Adrenal gland (tissue), 19 donors: ENCODE data around the gene L2HGDH. TPM values are rescaled to one million over a fixed set of nuclear protein-coding genes. Genes with fewer than 3 reads are reported as not detected.

Experiments
- DNase-seq, 7 donors: peaks; one replicate each; pipeline ENCODE4 v3.0.0-alpha.2; 2019 to 2020
- H3K27ac ChIP-seq, 5 donors: fragments of 200-600 bp; sonication (generic) in 4 of 5; 1 replicate in 3 of 5; 2 replicates in 2 of 5; pipeline versions ENCODE4 v1.5.1 to v1.8.0; 2016 to 2020; ENCODE audit warnings: mild to moderate bottlenecking in 1 of 5
- H3K27me3 ChIP-seq: fragments of 200-600 bp; 2 replicates; pipeline ENCODE4 v1.8.0; 2021
- H3K36me3 ChIP-seq, 2 donors: fragments of 200-600 bp; replicated peaks in 1 of 2; 1 replicate in 1 of 2; 2 replicates in 1 of 2; pipeline versions ENCODE4 v1.5.1 to v1.8.0; 2018 to 2022
- H3K4me1 ChIP-seq, 2 donors: fragments of 200-600 bp; replicated peaks in 1 of 2; 1 replicate in 1 of 2; 2 replicates in 1 of 2; pipeline versions ENCODE4 v1.5.1 to v1.8.0; 2018 to 2021
- H3K4me3 ChIP-seq, 4 donors: fragments of 200-600 bp; sonication (generic) in 3 of 4; one replicate each; pipeline ENCODE4 v1.5.1; 2016 to 2018
- H3K9me3 ChIP-seq, 3 donors: fragments of 200-600 bp; sonication (generic) in 1 of 3; replicated peaks in 1 of 3; 1 replicate in 2 of 3; 2 replicates in 1 of 3; pipeline versions ENCODE4 v1.5.1 to v1.8.0; 2016 to 2021
- POLR2A ChIP-seq, 2 donors: fragments of 450-650 bp; IDR thresholded peaks; one replicate each; pipeline ENCODE4 v1.6.1; 2017; ENCODE audit warnings: antibody characterized with exemption in 2 of 2, mild to moderate bottlenecking in 2 of 2, moderate library complexity in 1 of 2
- WGBS, 4 donors: extraction: QIAGEN DNeasy Blood & Tissue Kit in 2 of 4; methylation state at CpG; one replicate each; pipeline versions ENCODE4 v1.1.5 to v1.1.7; 2013 to 2017; 5-methylcytosine and 5-hydroxymethylcytosine counted together
- intact Hi-C, 2 donors: fragments of 100-400 bp; cut with DNase I; formaldehyde crosslinking; loops; one replicate each; pipeline versions ENCODE4 v1.14.1 to v1.15.0; 2022 to 2023
- long read RNA-seq, 10 donors: library from polyadenylated mRNA in 3 of 10; unstranded in 2 of 10; stranded (forward) in 1 of 10; transcript quantifications; one replicate each; pipeline ENCODE4 v2.0.0 and lab custom pipeline, GENCODE V29; 2021 to 2026
- polyA plus RNA-seq, 3 donors: library from polyadenylated mRNA; stranded (reverse); fragments of 200-250 nt in 2 of 3; fragments of 350-450 nt in 1 of 3; fragmentation: Illumina TruSeq in 1 of 3; extraction: RNeasy Lipid Tissue Mini Kit (QIAGEN cat#74804) in 1 of 3; gene quantifications; one replicate each; pipeline ENCODE4 v1.2.3, GENCODE V29; 2013 to 2014
- total RNA-seq, 9 donors: library from RNA; depleted of rRNA in 4 of 9; stranded (reverse); fragments of >200 nt in 4 of 9; fragments of 120-200 nt in 1 of 9; fragmentation: NEBNext Ultra II Directional in 1 of 9; extraction: Animal tissue kit (Norgen Biotek cat#: 25700) in 1 of 9; gene quantifications; one replicate each; pipeline versions ENCODE4 v1.1.0 to v1.2.4, GENCODE V29; 2013 to 2023
- TF ChIP-seq, protein P1 (sequence below), 6 experiments: fragments of 450-650 bp in 4 of 6; fragments of 200-600 bp in 2 of 6; sonication (generic) in 1 of 6; IDR thresholded peaks; 1 replicate in 5 of 6; 2 replicates in 1 of 6; pipeline versions ENCODE4 v1.5.1 to v1.8.0; 2016 to 2021; ENCODE audit warnings: antibody characterized with exemption in 6 of 6, mild to moderate bottlenecking in 2 of 6, moderate library complexity in 1 of 6
- donor health status: healthy with polysubstance abuse.
- donor health status: Bipolar disorder and iron deficiency.
- donor health status: DM: yes; HTN: yes; CAD: no.
- donor health status: DM: no; HTN: no; CAD: no.
- donor health status: DM: no; HTN: no; CAD: no.
- donor health status: DM: yes; HTN: yes; CAD: no.

L2HGDH gene
- total RNA-seq (1 to 10 TPM; 1.3 to 8.9 (median 5.2) TPM), polyA plus RNA-seq (1 to 10 TPM; 1.2 to 5.7 (median 1.3) TPM)
- long read RNA-seq, donor 1, full-length matches to known transcripts, result 3 of 3 reads
- long read RNA-seq, donor 1, partial matches to known transcripts, result 0 of 3 reads
- long read RNA-seq, donor 1, other reads (novel, unspliced or antisense), result 0 of 3 reads
- long read RNA-seq, donor 2, result 0 reads
- long read RNA-seq, donor 3, full-length matches to known transcripts, result 1 of 1 reads
- long read RNA-seq, donor 3, partial matches to known transcripts, result 0 of 1 reads
- long read RNA-seq, donor 3, other reads (novel, unspliced or antisense), result 0 of 1 reads
- long read RNA-seq, donor 4, full-length matches to known transcripts, result 2 of 3 reads
- long read RNA-seq, donor 4, partial matches to known transcripts, result 0 of 3 reads
- long read RNA-seq, donor 4, other reads (novel, unspliced or antisense), result 1 of 3 reads
- long read RNA-seq, donor 5, full-length matches to known transcripts, result 1 of 2 reads
- long read RNA-seq, donor 5, partial matches to known transcripts, result 1 of 2 reads
- long read RNA-seq, donor 5, other reads (novel, unspliced or antisense), result 0 of 2 reads
- long read RNA-seq, donor 6, partial matches to known transcripts, result 0 of 1 reads
- long read RNA-seq, donor 6, other reads (novel, unspliced or antisense), result 1 of 1 reads
- long read RNA-seq, donor 7, result 0 reads
- long read RNA-seq, donor 8, full-length matches to known transcripts, result 1 of 1 reads
- long read RNA-seq, donor 8, partial matches to known transcripts, result 0 of 1 reads
- long read RNA-seq, donor 8, other reads (novel, unspliced or antisense), result 0 of 1 reads
- long read RNA-seq, donor 9, result 0 reads
- long read RNA-seq, donor 10, result 0 reads

DNA sequence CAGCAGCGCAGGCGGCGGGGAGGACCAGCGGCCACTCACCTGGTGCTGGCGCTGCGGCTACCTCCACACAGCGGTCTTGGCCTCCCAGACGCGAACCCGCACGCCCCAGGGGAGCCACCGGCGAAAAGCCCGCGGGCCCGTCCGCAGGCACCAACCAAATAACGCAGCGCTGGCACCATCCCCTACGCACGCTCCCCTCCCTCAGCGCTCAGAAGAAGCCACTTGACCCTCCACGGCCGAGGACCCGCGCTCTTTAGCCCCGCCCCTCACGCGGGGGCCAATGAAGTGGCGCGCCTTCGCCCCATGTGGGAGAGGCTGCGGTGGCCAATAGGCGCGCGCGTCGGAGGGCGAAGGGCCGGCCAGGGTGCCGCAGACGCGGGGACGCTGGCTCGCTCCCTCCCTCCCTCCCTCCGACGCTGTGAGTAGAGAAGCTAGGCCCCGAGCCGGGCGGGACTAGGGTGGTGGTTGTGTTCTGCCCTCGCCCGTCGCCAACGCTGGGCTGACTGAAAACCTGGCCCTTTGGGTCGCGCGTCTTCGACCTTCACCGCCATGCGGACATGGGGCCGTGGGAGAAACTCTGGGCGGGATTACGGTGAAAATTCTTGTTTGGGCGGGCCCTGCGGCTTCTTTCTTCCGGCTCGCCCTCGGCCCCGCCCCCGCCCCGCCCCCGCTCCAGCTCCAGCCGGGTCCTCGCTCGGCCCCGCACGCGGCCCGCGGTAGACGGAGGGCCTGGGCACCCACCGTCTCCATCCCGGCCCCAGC lies at the start of gene L2HGDH, which contains the start of gene DMAC2L:
Gene L2HGDH (minus strand): TSS at position 258 of the 762 bp plus-strand sequence. CDS start 79 bp downstream, at position 179.
Gene DMAC2L (plus strand): TSS at position 353 of the 762 bp plus-strand sequence. CDS start 9,164 bp downstream, outside the sequence.
- DNase-seq, result peak; percentile 92 to 96 (median 94)
- peak within 1 kb of the TSS; percentile 79 to 96 (median 90) for H3K27ac ChIP-seq
- H3K9me3 ChIP-seq, result no peaks in the 10 kb centered on the region
- TF ChIP-seq POLR2A (IDR thresholded peaks at IDR 0.05), result peak; percentile 56 to 82
- TF ChIP-seq, protein P1, sequence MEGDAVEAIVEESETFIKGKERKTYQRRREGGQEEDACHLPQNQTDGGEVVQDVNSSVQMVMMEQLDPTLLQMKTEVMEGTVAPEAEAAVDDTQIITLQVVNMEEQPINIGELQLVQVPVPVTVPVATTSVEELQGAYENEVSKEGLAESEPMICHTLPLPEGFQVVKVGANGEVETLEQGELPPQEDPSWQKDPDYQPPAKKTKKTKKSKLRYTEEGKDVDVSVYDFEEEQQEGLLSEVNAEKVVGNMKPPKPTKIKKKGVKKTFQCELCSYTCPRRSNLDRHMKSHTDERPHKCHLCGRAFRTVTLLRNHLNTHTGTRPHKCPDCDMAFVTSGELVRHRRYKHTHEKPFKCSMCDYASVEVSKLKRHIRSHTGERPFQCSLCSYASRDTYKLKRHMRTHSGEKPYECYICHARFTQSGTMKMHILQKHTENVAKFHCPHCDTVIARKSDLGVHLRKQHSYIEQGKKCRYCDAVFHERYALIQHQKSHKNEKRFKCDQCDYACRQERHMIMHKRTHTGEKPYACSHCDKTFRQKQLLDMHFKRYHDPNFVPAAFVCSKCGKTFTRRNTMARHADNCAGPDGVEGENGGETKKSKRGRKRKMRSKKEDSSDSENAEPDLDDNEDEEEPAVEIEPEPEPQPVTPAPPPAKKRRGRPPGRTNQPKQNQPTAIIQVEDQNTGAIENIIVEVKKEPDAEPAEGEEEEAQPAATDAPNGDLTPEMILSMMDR (IDR thresholded peaks at IDR 0.05), result no peak
- 0 to 1% (median 0%) methylated on average over 14 to 83 of the region's 83 CpGs for WGBS, 4 donors
- no peaks in the 10 kb centered on the region for H3K36me3 ChIP-seq
- H3K27me3 ChIP-seq, result no peaks in the 10 kb centered on the region
- intact Hi-C loops, result no loop called here
- peak within 1 kb of the TSS; percentile 54 to 68 (median 62) for H3K4me3 ChIP-seq
- H3K4me1 ChIP-seq, result peaks cover 10 to 14% of the 10 kb centered on the region in 2 donors

DNA sequence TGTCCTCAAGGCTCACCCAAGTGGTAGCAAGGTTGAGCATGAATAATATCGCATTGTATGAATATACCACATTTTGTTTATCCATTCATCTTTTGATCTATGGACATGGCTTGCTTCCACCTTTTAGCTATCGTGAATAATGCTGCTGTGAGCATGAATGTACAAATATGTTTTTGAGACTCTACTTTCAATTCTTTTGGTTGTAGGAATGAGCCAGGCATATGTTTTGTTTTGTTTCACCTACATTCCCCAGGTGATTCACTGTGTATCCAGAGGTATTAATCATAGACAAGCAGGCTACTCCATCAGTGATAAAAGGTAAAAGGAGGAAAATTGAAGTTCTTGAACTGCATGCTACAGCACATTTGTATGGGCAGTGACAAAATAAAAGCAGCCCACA lies 48.8 kb upstream of the L2HGDH start:
- no peak overlapping the region for H3K4me3 ChIP-seq
- 79 to 86% (median 81%) methylated on average over 2 of the region's 2 CpGs for WGBS, 4 donors
- H3K27me3 ChIP-seq, result no peaks in the 10 kb centered on the region
- no peak overlapping the region for H3K27ac ChIP-seq
- intact Hi-C loops, result no loop called here
- DNase-seq, result no peak
- no peaks in the 10 kb centered on the region for H3K9me3 ChIP-seq
- H3K36me3 ChIP-seq, result no peaks in the 10 kb centered on the region
- TF ChIP-seq, protein P1 (IDR thresholded peaks at IDR 0.05), result no peak
- no peak for TF ChIP-seq POLR2A (IDR thresholded peaks at IDR 0.05)
- peaks cover 14% of the 10 kb centered on the region in 2 donors for H3K4me1 ChIP-seq

DNA sequence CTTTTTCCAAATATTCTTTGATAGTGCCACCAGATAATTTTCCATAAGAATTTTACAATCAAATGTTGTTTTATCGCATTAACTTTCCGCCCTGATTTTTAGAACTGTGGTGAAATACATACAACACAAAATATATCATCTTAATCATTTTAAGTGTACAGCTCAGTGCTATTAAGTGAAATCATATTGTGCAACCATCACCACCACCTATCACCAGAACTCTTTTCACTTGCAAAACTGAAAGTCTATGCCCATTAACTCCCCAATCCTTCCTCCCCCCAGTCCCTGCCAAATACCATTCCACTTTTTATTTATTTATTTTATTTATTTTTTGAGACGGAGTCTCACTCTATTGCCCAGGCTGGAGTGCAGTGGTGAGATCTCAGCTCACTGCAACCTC lies 48.1 kb upstream of the L2HGDH start:
- Histone ChIP-seq H3K27me3 (no peaks in the 10 kb centered on the region), H3K4me1 (peaks cover 14% of the 10 kb centered on the region in 2 donors), H3K36me3 (no peaks in the 10 kb centered on the region), H3K9me3 (no peaks in the 10 kb centered on the region), H3K4me3 (no peak overlapping the region), H3K27ac (no peak overlapping the region)
- WGBS, 4 donors, result 93 to 97% (median 96%) methylated on average over 3 of the region's 3 CpGs
- no peak for TF ChIP-seq POLR2A (IDR thresholded peaks at IDR 0.05)
- TF ChIP-seq, protein P1 (IDR thresholded peaks at IDR 0.05), result no peak
- DNase-seq, result no peak
- intact Hi-C loops, result no loop called here
